Glomerular visceral epithelial cell (primary cell): ENCODE measurements around the gene GNRHR.
"Not testable (repeated sequence)": the region's sequence is repeated elsewhere in the genome, so short reads cannot be mapped to it uniquely, and the experiment has no call there.

Source experiments
- DNase-seq: peaks from one replicate; pipeline ENCODE4 v3.0.0-alpha.2; 2016; ENCODE audit errors: extremely low spot score

The GNRHR gene

DNA sequence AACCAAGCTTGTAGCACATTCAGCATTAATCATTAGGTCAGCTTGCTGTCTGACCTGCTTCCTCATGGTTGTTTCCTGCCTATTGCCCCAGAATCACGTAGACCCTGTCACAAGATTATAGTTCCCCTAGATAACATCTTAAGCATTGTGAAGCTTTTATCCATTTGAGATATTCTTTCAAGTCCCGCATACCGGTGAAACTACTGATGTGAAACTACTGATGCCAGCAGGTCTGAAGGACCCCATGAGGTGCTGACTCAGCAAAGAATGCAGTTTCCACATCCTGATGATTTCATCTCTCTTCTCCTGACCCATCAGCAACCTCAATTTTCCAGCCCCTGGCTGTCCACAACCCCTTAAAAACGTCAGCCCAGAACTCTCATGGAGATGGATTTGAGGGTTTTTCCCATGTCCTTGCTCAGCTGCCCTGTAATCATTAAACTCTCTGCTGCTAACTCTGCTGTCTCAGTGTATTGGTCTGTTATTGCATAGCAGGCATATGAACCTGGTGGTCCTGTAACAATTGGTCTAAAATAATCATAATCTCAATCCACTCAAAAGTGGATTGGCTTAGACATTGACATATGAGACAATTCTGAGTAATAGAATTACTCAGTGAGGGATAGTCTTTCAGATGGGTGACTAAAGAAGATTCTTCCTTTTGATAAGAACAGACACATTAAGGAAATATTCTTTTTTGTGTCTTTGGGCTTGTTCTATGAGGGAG is 26.9 kb downstream of the GNRHR start:
- DNase-seq, result peak; percentile 79

DNA sequence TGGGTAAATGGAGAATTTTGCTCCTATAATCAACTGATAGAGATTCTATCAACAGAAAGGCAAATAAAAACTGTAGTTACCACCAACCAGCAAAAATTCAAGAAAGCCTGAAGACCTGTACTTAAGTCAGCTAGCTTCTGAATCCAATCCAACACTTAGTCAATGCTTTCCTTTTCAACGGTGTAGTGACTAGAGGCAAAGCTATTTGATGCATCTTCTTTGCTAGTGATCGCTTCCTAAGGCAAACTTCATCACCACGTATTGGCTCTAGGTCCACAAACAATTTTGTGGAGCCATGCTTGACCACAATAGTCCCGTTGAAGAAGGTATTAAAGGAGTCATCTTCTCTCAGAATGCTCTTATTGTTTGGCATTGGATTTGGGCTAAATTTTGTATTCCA is 28.2 kb downstream of the GNRHR start:
- DNase-seq, result no peak

GRCh38 chr4:67725132-67725531 is 29.1 kb downstream of the GNRHR start:
- DNase-seq, result no peak

DNA sequence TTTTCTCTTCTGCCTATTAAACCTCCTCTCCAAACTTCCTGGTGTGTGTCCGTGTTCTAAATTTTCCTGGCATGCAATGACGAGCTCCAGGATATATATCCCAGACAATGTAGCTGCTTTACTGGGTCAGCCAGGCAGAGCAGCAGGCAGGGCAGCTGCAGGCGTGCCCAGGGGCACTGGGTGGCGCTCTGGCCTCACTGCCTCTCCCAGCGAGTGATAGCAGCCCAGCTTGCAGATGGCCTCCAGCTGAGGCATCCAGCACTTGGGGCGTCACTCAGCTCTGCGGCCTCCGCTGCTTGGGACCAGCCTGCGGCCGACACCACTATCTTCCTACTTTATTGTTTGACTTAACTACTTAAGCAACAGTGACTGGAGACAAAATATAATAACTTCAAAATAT is 30.2 kb downstream of the GNRHR start:
- DNase-seq, result no peak

DNA sequence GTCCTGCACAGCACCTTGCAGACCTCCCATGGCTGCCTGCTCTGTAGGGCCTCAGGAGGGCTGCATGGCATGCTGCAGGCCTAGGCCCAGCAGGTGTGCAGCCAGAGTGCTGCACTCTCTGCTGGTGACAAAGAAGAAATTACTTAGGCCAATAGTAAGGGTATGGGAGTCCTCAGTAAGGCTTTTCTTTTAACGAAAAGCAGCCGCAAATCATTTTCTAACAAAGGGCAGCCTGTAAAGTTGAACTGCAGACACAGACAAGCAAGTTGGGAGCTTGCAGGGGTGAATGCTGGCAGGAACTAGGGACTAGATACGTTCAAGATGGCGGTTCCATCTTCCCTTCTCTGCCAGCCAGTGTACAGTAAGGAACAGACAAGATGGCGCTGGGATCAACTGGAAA is 30.8 kb downstream of the GNRHR start:
- DNase-seq, result no peak

DNA sequence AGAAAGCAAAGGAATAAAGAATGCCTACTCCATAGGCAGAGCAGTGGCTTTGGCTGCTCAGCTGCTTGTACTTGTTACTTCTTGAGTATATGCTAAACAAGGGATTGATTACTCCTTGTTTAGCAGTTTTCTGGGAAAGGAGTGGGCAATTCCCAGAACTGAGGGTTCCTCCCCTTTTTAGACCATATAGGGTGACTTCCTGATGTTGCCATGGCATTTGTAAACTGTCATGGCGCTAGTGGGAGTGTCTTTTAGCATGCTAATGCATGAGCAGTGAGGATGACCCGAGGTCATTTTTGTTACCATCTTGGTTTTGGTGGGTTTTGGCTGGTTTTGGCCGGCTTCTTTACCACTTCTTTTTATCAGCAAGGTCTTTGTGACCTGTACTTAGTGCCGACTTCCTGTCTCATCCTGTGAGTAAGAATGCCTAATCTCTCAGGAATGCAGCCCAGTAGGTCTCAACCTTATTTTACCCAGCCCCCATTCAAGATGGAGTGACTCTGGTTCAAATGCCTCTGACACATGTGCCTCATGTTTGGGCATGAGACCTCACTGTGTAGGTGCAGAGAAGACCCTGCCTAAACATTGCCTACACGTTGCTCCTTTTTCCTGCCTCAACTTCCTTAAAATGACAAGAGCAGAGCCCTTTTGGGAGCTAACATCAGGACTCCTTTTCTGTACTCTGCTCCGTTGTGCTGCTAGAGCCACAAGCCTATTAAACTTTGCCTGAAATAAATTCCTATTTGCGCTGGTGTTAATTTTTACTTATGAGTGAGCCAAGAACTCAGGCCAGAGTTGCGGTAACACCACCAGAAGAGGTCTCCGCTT is 32.2 kb downstream of the GNRHR start:
- DNase-seq, result peak; percentile 69

DNA sequence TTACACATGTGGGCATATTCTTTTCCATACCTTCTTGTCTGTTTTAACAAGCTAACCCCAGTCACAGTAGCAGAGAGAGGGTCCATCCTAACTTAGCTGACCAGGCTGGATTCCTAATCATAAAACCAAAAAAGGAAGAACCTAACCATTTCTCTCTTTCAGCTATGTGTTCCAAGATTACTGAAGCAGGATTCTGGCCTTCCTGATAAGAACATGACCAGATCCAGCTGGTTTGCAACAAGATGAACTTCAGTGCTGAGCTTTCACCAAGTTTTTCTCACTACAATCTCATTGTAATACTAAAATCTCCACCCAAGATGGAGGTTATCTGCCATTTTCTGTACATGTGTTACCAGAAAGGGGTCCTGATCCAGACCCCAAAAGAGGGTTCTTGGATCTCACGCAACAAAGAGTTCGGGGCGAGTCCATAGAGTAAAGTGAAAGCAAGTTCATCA is 32.8 kb downstream of the GNRHR start:
- DNase-seq, result no peak

DNA sequence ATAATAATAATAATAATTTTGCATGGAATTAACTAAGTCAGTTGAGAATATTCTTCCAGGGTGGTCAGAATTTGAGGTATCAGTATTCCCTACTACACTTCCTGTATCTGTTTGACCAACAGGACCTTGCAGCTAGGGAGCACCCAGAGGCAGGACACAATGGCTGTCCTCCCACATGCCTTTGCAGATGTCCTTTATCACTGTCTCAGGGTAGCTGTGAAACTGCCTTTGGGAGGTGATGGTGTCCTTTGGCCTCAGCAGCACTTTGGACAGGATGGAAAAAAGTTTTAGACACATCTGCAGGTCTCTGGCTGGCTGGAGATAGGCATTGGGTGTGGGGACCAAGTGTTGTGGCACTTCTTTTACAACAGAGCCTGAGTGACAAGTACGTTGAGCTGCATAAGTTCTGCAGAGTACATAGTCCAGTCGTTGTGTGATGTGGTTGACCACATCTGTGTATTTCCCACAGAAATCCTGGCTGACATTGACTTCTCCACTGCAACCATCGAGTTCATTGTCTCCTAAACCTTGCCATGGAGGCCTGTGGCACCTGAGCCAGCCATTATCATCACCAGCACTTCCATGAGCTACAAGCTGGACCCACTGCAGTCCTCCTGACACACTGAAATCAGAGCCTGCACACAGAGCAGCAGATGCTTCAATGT is 34.1 kb downstream of the GNRHR start:
- no peak for DNase-seq

DNA sequence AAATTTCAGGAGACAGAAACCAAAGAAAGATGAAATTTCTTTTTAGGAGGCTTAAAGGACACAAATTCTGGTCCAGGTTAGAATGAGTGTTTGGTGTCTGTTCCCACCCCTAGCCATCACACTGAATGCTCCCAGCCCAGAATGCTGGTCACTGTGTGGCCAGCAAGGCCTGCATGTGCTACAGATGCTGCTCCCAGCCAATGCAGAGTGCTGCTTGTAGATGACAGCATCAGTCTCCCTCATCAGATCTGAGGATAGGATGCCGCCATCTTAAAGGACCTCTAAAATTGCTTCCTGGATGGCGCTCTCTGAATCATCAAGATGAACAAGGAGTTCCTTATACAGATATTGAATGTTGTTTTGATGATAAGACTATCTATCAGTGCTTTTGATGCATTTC is 35.3 kb downstream of the GNRHR start:
- DNase-seq, result no peak

- DNase-seq, result no peak
Measured at GRCh38 chr4:67717586-67717985, 36.6 kb downstream of the GNRHR start.

DNA sequence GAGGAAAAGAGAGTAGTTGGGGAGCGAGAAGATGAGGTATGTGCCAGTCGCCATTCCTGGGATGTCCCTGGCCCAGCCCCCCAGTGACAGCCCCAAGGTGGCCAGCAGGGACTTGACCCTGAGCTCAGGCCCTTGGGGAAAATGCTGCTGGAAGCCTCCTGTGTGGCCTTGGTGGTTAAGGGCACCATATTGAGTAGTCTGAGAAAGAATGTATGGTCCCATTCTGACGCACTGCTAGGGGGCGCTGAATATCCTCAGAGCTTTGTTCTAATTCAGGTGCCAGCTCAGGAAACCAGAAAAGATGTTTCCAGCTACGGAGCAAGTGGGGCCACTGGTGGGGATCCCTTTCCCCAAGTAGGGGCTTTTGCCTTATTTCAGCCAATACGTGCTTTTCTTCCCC is 39.2 kb downstream of the GNRHR start:
- no peak for DNase-seq

DNA sequence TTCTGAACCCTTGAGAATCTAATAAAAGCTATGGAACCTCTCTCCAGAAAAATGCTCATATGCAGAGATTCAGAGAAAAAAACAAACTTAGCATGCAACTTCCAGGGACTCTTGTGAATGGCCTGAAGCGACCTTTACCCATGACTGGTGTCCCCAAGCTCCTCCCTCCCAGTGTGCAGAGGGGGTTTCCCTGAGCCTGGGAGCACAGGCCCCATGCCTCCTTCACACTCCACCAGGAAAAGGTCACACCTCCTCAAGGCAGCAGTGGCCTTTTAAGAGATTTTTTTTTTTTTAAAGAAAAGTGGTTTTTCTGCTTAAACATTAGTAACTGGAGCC is 40.0 kb downstream of the GNRHR start:
- DNase-seq, result peak; percentile 61

DNA sequence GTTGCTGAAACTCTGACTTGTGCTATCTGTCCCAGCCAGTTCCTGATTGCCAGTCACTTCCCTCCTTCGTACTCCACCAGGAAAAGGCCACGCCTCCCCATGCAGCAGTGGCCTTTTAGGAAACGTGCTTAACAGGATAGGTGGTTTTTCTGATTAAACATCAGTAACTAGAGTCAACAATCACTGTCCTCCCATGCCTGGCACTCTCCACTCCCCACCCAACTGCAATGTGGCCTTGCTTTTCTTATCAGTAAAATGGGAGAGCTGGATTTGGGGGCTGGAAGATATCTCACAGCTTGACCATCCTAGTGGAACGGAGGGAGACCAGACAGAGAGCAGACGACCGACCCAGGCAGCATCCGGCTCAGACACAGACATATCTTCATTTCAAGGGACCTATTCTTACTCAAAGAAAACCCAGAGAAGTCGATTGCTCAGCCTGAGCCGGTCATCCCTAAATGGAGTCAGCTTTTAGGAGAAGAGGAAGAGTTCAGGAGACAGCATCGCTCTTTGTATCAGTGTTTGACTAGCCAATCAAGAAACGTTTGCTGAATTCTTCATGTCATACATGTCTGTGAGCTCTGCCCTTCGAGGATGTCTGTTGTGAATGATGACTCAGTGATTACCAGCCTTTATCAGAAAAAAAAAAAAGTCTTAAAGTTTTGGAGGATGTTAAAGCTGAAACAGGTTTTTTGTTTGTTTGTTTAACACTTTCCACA is 40.5 kb downstream of the GNRHR start:
- peak; percentile 56 for DNase-seq

DNA sequence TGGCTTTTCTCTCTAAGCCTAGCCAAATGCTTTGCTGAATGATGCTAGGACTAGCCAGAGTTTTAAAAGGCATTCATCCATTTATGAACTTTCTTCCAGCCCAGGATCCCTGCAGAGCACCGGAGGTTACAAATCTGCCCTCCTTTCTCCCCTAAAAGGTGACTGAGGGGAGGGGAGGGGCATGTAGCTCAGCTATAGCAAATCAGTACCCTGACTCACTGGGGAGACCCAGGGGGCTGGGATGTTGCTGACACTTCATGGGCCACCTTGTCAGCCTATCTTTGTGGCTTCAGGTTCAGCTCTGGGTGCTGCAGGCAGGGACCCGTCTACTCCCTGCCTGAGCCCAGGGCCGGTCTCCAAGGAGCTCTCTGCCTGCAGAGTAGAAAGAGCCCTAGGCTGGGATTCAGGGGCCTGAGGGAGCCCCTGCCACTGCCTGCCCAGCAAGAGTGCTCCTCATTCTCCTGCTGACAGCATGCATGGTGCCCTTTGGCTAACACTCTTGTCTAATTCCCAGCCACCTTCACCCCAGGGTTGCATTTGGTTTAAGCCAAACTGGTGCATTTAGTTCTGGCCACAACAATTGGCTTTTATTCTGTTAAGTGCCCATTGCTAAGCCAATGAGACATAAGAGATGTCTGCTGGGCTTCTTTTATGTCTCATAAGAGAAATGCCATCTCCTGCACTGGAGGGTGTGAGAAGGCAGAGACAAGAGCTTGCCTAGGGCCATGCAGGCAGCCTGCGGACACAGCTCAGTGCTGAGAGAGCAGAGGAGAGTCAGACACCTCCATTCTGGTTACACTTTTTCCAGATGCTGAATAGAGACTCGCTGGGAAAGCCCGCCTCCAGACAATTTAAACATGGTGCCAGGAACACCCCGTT is 41.3 kb downstream of the GNRHR start:
- DNase-seq, result no peak

GRCh38 chr4:67712000-67712625 is 42.1 kb downstream of the GNRHR start:
- DNase-seq, result no peak

DNA sequence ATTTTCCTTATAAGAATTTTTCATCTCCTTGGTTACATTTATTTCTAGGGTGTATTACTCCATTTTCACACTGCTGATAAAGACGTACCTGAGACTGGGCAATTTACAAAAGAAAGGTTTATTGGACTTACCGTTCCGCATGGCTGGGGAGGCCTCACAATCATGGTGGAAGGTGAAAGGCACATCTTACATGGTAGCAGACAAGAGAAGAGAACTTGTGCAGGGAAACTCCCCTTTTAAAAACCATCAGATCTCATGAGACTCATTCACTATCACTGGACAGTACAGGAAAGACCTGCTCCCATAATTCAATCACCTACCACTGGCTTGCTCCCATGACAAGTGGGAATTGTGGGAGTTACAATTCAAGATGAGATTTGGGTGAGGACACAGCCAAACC is 47.5 kb downstream of the GNRHR start:
- not testable (repeated sequence) for DNase-seq

DNA sequence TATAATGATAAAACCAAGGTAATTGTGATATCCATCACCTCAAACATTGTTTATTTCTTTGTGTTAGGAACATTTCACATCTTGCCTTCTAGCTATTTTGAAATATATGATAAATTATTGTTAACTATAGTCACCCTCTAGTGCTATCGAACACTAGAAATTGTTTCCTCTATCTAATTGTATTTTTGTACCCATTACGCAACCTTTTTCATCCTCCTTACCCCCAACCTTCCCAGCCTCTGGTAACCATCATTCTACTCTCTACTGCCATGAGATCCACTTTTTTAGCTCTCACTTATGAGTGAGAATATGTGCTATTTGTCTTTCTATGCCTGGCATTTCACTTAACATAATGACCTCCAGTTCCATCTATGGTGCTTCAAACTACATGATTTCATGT is 49.3 kb downstream of the GNRHR start:
- no peak for DNase-seq

GRCh38 chr4:67702166-67702565 is 52.0 kb downstream of the GNRHR start:
- DNase-seq, result no peak

DNA sequence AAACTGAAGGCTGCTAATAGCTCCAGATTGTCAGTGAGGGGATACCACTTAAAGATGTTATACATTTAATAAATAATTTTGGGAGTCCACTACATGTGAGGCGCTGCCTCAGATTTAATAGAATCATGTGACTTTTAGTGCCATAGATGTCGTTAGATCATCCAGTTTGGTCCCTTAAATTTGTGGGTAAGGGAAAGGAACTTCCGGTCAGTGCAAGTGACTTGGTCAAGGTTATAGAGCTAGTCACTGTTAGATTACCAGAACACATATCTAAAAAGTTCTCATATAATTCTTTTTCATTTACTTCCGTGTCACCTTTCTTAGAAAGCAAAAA is 52.7 kb downstream of the GNRHR start:
- DNase-seq, result no peak

DNA sequence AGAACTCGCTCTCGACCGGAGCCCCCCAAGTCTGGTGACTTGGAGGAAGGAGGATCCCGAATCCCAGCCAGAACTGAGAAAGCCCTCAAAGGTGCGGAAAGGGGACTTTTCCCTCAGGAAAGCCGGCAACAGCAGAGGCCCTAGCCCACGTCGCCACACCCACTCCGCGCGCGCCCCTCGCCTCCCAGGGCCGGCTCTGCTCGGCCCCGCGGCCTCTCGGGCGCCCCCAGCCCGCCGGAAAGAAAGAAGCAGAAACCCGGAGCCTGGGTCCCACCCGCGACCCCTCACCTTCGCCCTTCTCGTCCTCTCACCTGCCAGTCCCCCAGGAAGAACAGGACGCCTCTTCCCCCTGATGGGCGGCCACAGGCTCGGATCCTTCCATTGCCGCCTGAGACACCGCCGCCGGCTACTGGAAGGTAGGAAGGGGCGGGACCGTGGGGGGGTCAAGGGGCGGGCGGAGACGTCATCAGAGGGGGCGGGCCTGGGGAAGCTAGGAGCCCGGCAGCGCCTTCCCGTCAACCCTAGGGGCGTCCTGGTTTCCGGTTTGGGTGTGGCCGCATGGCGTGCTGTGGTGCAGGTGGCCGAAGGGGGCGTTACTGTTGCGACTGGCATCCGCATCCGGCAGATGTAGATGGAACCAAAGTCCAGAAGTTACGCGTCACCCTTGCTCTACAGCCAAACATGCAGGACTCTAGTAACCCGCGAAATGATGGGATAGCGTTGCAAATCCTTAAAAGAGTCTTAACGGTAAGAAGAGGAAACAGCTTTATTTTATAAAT is 53.3 kb downstream of the GNRHR start, which contains the start of gene UBA6:
TSS of gene UBA6 (minus strand) at position 418 of the 779 bp plus-strand sequence. CDS start at position 382, 36 bp downstream.
- peak; percentile 98 for DNase-seq
